SJSA1 (cell line): ENCODE measurements around the gene PLSCR2. TPM values are rescaled to one million over a fixed set of nuclear protein-coding genes. Genes with fewer than 3 reads are reported as not detected.
"Not testable (repeated sequence)": the region's sequence is repeated elsewhere in the genome, so short reads cannot be mapped to it uniquely, and the experiment has no call there.

Source experiments
- DNase-seq, 2 experiments: peaks; one replicate each; pipeline ENCODE4 v3.0.0-alpha.2; 2015 to 2020; ENCODE audit warnings: low spot score in 2 of 2, low read depth in 1 of 2
- H3K27ac ChIP-seq: fragments of 250-450 bp; sonication (Bioruptor Pico); 2 replicates; pipeline ENCODE4 v1.5.1; 2020; ENCODE audit warnings: mild to moderate bottlenecking, moderate library complexity
- H3K27me3 ChIP-seq: fragments of 250-450 bp; sonication (Bioruptor Pico); replicated peaks from 2 replicates; pipeline ENCODE4 v1.5.1; 2020; ENCODE audit warnings: mild to moderate bottlenecking, moderate library complexity
- H3K36me3 ChIP-seq: fragments of 250-450 bp; sonication (Bioruptor Pico); 2 replicates; pipeline ENCODE4 v1.5.1; 2020; ENCODE audit warnings: mild to moderate bottlenecking
- H3K4me1 ChIP-seq: fragments of 250-450 bp; sonication (Bioruptor Pico); replicated peaks from 2 replicates; pipeline ENCODE4 v1.6.1; 2021; ENCODE audit warnings: mild to moderate bottlenecking
- H3K4me3 ChIP-seq: fragments of 250-450 bp; sonication (Bioruptor Pico); 2 replicates; pipeline ENCODE4 v1.5.1; 2020; ENCODE audit warnings: mild to moderate bottlenecking
- H3K9me3 ChIP-seq: fragments of 250-450 bp; sonication (Bioruptor Pico); replicated peaks from 2 replicates; pipeline ENCODE4 v1.5.1; 2020; ENCODE audit warnings: mild to moderate bottlenecking
- total RNA-seq: library from RNA; depleted of rRNA; stranded (reverse); fragments of >200 nt; shearing (Covaris generic); gene quantifications from 2 replicates; pipeline ENCODE4 v1.2.3, GENCODE V29; 2014

The PLSCR2 gene
- total RNA-seq, 1 experiment from 2014 or later, result not detected

GRCh38 chr3:146468671-146469149, 651 bp downstream of the PLSCR2 start:
- Histone ChIP-seq H3K4me3 (no peak overlapping the region), H3K27ac (peak overlapping the region; percentile 74), H3K36me3 (no peaks in the 10 kb centered on the region), H3K4me1 (peaks cover 60% of the 10 kb centered on the region), H3K9me3 (no peaks in the 10 kb centered on the region), H3K27me3 (no peaks in the 10 kb centered on the region)
- DNase-seq, result peak in 1 of 2 experiments; percentile 68

- H3K36me3 ChIP-seq, result no peaks in the 10 kb centered on the region
- no peaks in the 10 kb centered on the region for H3K27me3 ChIP-seq
- DNase-seq, result no peak
- H3K4me1 ChIP-seq, result peaks cover 60% of the 10 kb centered on the region
- no peaks in the 10 kb centered on the region for H3K9me3 ChIP-seq
- H3K4me3 ChIP-seq, result no peak overlapping the region
- peak overlapping the region; percentile 74 for H3K27ac ChIP-seq
Observed at GRCh38 chr3:146468234-146468633, 1.1 kb downstream of the PLSCR2 start.

DNA sequence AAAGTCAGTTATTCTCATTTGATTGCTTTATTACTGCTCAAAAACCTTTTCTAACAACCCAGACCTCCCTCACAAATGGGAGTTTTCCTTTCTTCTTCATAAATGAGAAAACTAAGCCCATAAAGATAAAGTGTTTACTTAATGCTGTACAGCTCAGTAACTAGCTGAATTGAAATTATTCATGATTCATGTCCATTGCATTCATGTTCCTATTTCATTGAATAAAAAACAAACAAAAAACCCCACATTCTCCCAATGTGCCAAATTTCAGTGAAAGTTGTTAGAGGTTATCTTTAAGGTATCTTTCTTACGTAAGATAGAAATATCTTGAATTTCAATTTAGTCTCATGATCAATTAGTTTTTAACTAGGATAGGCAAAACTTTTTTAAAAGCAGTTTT, 2.8 kb downstream of the PLSCR2 start:
- no peaks in the 10 kb centered on the region for H3K27me3 ChIP-seq
- H3K27ac ChIP-seq, result peak overlapping the region; percentile 74
- DNase-seq, result peak in 1 of 2 experiments; percentile 69
- H3K36me3 ChIP-seq, result no peaks in the 10 kb centered on the region
- no peaks in the 10 kb centered on the region for H3K9me3 ChIP-seq
- H3K4me3 ChIP-seq, result no peak overlapping the region
- H3K4me1 ChIP-seq, result peaks cover 60% of the 10 kb centered on the region

DNA sequence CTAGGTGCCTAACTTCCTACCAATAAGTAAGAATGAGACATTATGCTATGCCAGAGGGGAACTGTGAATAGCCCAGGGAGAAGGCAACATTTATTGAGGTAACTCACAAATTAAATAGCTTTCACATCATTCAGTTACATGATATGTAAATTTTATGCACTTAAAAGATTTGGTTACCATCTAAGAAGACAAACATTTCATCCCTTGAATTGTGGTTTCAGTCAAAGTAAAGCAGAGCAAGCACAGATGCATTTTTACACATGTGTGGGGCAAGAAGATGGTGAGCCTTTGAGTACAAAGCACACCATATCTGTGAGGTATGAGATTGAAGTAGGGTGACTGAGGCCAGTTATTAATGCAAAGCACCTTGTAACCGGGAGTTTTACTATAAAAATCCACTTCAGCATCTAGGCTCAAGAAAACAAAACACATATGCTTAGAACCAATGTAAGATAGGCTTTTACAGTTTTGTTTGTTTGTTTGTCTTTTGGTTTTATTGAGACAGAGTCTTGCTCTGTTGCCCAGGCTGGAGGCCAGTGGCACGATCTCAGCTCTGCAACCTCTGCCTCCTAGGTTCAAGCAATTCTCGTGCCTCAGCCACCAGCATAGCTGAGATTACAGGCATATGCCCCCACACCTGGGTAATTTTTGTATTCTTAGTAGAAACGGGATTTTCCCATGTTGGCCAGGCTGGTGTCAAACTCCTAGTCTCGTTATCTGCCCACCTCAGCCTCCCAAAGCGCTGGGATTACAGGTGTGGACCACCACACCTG, 3.5 kb downstream of the PLSCR2 start:
- DNase-seq, result peak in 1 of 2 experiments; percentile 39
- H3K4me1 ChIP-seq, result peaks cover 60% of the 10 kb centered on the region
- peak overlapping the region; percentile 52 for H3K27ac ChIP-seq
- H3K4me3 ChIP-seq, result no peak overlapping the region
- H3K27me3 ChIP-seq, result no peaks in the 10 kb centered on the region
- no peaks in the 10 kb centered on the region for H3K36me3 ChIP-seq
- no peaks in the 10 kb centered on the region for H3K9me3 ChIP-seq

- H3K9me3 ChIP-seq, result no peaks in the 10 kb centered on the region
- no peak overlapping the region for H3K4me3 ChIP-seq
- H3K4me1 ChIP-seq, result peaks cover 55% of the 10 kb centered on the region
- no peaks in the 10 kb centered on the region for H3K27me3 ChIP-seq
- no peaks in the 10 kb centered on the region for H3K36me3 ChIP-seq
- DNase-seq, result no peak
- no peak overlapping the region for H3K27ac ChIP-seq
Observed at GRCh38 chr3:146464783-146465182, 4.6 kb downstream of the PLSCR2 start.

DNA sequence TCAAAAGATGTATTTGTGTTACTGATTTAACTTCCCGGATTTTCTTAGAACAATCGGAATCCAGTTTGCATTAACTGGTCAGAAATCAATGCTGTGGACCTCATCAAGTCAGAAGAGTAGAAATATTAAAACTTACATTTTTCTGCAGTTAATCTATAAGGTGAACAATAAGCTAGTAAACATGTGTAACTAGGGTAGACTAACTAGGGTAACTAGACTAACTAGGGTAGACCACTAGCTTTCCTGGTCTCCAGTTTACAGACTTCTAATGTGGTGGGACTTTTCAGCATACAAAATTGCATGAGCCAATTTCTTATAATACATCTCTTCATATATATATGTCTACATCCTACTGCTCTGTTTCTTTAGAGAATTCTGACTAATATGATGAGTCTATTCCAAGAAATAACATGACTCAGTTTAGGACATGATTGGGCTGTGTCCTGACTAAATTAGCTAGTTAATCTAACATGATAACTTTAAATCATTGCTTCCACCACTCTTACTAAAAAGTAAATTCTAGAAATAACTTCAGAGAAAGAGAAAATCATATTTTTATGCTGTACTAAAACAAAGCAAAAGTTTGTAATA, 5.3 kb downstream of the PLSCR2 start:
- Histone ChIP-seq H3K4me3 (no peak overlapping the region), H3K36me3 (no peaks in the 10 kb centered on the region), H3K4me1 (peaks cover 52% of the 10 kb centered on the region), H3K27ac (no peak overlapping the region), H3K27me3 (no peaks in the 10 kb centered on the region), H3K9me3 (no peaks in the 10 kb centered on the region)
- no peak for DNase-seq

DNA sequence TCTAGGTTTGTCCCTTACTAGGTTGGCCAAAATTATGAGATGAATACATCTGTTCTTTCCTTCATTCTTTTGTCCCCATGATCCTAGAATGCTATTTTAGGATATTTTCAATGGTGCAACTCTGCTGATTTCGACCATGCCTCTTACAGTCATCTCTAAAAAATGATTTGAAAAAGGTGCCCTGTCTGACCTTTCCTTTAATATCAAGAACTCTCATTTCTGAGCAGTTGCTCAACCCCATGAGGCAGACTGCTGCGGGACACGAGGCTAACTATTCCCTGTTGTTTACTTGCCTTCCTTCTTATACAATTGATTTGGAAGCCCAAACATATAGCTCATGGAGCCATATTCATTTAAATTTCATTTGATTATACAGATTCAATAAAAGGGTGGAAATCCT, 14.6 kb downstream of the PLSCR2 start:
- no peak overlapping the region for H3K27ac ChIP-seq
- H3K4me1 ChIP-seq, result no peaks in the 10 kb centered on the region
- DNase-seq, result no peak
- no peak overlapping the region for H3K4me3 ChIP-seq
- no peaks in the 10 kb centered on the region for H3K27me3 ChIP-seq
- H3K36me3 ChIP-seq, result no peaks in the 10 kb centered on the region
- H3K9me3 ChIP-seq, result no peaks in the 10 kb centered on the region

- Histone ChIP-seq H3K4me1 (no peaks in the 10 kb centered on the region), H3K27me3 (no peaks in the 10 kb centered on the region), H3K27ac (no peak overlapping the region), H3K9me3 (no peaks in the 10 kb centered on the region), H3K36me3 (no peaks in the 10 kb centered on the region), H3K4me3 (no peak overlapping the region)
- no peak for DNase-seq
Observed at GRCh38 chr3:146449613-146450012, 19.7 kb downstream of the PLSCR2 start.

GRCh38 chr3:146449076-146449475, 20.3 kb downstream of the PLSCR2 start:
- H3K27me3 ChIP-seq, result no peaks in the 10 kb centered on the region
- no peaks in the 10 kb centered on the region for H3K9me3 ChIP-seq
- no peak overlapping the region for H3K4me3 ChIP-seq
- DNase-seq, result no peak
- H3K36me3 ChIP-seq, result no peaks in the 10 kb centered on the region
- H3K27ac ChIP-seq, result no peak overlapping the region
- no peaks in the 10 kb centered on the region for H3K4me1 ChIP-seq

DNA sequence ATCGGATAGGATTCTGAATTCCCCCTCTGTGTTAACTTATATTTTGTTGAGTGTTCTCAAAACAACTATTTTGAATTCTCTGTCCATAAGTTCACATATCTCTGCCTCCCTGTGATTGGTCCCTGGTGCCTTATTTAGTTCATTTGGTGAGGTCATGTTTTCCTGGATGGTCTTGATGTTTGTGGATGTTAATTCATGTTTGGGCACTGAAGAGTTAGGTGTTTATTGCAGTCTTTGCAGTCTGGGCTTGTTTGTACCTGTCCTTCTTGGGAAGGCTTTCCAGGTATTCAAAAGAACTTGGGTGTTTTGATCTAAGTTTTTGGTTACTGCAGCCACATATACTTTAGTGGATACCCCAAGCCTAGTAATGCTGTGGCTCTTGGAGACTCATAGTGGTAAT, 23.3 kb downstream of the PLSCR2 start:
- Histone ChIP-seq H3K27me3 (no peaks in the 10 kb centered on the region), H3K9me3 (no peaks in the 10 kb centered on the region), H3K27ac (no peak overlapping the region), H3K36me3 (no peaks in the 10 kb centered on the region), H3K4me3 (no peak overlapping the region), H3K4me1 (no peaks in the 10 kb centered on the region)
- DNase-seq, result no peak

GRCh38 chr3:146440310-146440709, 29.1 kb downstream of the PLSCR2 start:
- not testable (repeated sequence) for H3K9me3 ChIP-seq, H3K4me3 ChIP-seq

DNA sequence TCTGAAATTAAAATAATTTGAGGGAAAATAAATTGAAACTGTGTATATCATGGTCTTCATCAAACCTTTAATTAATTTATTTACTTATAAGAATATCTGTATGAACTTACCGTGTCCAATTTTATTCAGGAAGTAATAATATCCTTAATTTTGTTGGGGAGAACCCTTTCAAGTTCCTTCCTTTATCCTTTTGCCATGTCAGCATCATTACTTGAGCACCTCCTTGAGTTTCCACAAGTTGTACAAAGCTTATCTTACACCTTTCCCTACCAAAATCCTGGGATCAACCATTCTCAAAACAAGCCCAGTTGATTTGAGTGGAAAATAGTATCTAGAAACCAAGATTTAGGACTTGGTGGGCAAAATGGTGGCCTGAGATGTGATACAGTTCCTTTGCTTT, 37.3 kb downstream of the PLSCR2 start:
- no peak for DNase-seq
- Histone ChIP-seq H3K4me1 (no peaks in the 10 kb centered on the region), H3K9me3 (no peaks in the 10 kb centered on the region), H3K27ac (no peak overlapping the region), H3K4me3 (no peak overlapping the region), H3K27me3 (no peaks in the 10 kb centered on the region), H3K36me3 (no peaks in the 10 kb centered on the region)

More at GRCh38 chr3:146440310-146440709, 29.1 kb downstream of the PLSCR2 start:
- H3K4me1 ChIP-seq, DNase-seq, H3K27me3 ChIP-seq, H3K27ac ChIP-seq, H3K36me3 ChIP-seq: not testable (repeated sequence)

GRCh38 chr3:146431240-146431639, 38.1 kb downstream of the PLSCR2 start:
- Histone ChIP-seq H3K27ac (no peak overlapping the region), H3K36me3 (no peaks in the 10 kb centered on the region), H3K9me3 (no peaks in the 10 kb centered on the region), H3K4me3 (no peak overlapping the region), H3K27me3 (no peaks in the 10 kb centered on the region), H3K4me1 (no peaks in the 10 kb centered on the region)
- DNase-seq, result no peak

DNA sequence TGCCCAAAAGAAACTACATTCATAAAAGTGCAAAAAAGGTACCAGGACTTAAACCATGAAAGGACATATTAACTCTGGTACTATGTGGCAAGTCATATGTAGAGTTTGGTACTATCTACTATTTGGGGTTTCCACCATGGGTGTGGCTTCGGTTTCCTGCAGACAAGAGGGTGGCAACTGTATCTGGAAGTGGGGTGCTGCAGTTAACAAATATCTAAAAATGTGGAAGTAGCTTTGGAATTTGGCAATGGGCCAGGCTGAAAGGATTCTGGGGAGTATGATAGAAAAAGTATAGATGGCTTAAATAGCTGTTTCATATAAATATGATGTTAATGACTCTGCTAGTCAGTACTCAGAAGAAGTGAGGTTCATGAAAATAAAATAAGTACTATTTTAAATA, 44.0 kb downstream of the PLSCR2 start:
- H3K27me3 ChIP-seq, result no peaks in the 10 kb centered on the region
- peaks cover 23% of the 10 kb centered on the region for H3K4me1 ChIP-seq
- no peak overlapping the region for H3K27ac ChIP-seq
- no peaks in the 10 kb centered on the region for H3K36me3 ChIP-seq
- no peak for DNase-seq
- no peak overlapping the region for H3K4me3 ChIP-seq
- H3K9me3 ChIP-seq, result no peaks in the 10 kb centered on the region
